Activated CD4-positive, alpha-beta T cell treated with anti-CD3 and anti-CD28 coated beads, Interleukin-2, amount 50 U/mL, for 1 hour (primary cell): ENCODE results near the gene APOBEC3H.

Source experiments
- DNase-seq: peaks from one replicate; pipeline ENCODE4 v3.0.0-alpha.2; 2020

Gene APOBEC3H

GRCh38 chr22:39138357-39138997, 41.4 kb downstream of the APOBEC3H start:
- no peak for DNase-seq

GRCh38 chr22:39139933-39140332, 42.9 kb downstream of the APOBEC3H start:
- DNase-seq: no peak

GRCh38 chr22:39142088-39142680, 45.1 kb downstream of the APOBEC3H start:
- DNase-seq: no peak

DNA sequence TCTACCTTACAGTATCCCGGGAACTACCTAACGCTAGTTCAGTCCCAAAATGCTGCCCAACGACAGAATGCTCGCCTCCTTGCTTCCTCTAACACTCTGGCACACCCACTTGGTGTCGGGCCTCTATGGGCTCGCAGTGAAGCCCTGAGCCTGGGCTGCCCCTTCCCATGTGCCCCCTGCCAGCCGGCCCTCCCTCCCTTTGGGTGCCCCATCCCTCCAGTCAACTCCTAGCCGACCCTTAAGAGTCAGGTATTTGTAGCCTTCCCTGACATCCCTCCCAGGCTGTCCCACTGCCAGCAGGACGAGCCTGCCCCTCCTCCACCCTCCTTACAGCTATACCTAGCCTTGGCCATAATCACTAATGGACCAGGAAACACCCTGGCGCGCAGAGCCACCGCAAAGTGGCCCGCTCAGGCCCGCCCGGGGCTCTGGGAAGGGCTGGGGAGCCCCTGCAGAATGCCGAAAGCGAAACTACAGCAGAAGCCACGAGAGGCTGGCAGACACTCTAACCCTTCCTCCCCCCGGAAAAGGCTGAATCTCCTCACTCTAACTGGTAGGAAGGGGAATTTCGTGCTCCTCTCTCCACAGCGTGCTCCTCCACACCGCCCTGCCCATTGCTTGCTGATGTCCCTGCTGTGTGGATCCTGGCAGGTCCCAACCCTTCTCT, 47.2 kb downstream of the APOBEC3H start:
- peak; percentile 47 for DNase-seq

GRCh38 chr22:39146256-39147101, 49.4 kb downstream of the APOBEC3H start:
- DNase-seq: no peak

GRCh38 chr22:39147335-39148025, 50.4 kb downstream of the APOBEC3H start:
- no peak for DNase-seq

- no peak for DNase-seq
Observed at GRCh38 chr22:39148026-39148726, 51.1 kb downstream of the APOBEC3H start.

DNA sequence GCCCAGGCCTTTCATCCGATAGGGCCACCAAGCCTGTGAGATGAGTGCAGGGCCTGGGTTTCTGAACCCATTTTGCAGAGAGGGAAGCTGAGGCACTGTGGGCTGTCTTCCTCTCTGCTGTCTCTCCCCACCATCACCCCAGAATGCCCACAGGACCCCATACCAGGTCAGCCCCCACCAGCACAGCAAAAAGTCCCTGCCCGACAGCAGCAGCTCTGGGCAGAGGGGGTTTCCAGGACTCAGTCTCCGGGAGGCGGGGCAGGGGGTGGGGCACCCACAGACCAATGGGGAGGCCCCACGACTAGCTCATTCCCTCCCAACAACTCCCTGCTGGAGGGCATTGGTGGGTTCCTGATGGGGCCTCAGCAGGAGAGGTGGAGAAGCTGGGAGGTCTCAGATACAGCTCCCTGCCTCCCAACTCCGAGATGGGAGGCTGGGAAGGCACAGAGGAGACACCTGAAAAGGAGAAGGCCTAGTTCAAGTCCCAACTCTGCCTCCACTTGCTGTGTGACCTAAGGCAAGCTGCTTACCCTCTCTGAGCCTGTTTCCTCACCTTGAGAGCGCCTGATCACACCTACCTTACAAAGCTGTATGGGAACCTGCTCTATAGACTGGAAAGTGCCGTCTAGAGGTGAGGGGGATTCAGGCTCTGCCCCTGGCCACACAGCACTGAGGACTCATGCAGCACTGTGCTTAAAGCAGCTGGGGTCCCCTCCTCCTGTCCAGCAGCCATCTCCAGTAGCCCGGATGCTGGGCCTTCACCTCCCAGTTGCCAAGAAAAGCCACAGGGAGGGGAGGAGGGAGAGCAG, 51.9 kb downstream of the APOBEC3H start:
- peak; percentile 67 for DNase-seq

GRCh38 chr22:39149915-39150847, 53.1 kb downstream of the APOBEC3H start:
- no peak for DNase-seq

- no peak for DNase-seq
Observed at GRCh38 chr22:39150848-39151215, 53.8 kb downstream of the APOBEC3H start.

DNA sequence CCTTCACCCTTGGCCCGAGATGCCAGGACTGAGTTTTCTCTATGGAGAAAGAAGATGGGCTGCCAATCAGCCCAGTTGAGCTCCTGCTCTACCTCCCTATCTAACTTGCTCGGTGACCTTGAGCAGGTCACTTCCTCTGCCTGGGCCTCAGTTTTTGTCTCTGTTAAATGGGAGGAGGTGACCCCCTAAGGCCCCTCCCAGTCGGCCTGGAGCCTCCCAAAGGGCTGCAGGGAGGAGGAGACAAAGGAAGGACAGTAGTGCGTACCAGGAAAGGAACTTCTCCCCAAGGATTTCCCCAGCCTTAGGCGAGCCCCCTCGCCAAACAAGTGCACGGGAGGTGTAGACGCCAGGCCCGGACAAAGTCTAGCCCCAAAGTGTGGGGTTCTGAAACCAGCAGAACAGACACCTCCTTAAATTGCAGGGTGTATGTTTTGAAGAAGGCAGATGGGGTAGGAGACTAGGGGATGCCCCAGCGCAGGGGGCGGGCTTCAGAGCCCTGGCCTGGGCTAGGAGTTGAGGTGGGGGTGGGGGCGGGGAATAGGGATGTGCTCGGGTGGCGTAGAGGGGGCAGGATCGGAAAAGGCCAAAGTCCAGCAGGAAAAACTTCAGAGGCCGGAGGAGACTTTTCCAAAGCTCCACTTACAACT, 54.4 kb downstream of the APOBEC3H start:
- no peak for DNase-seq

DNA sequence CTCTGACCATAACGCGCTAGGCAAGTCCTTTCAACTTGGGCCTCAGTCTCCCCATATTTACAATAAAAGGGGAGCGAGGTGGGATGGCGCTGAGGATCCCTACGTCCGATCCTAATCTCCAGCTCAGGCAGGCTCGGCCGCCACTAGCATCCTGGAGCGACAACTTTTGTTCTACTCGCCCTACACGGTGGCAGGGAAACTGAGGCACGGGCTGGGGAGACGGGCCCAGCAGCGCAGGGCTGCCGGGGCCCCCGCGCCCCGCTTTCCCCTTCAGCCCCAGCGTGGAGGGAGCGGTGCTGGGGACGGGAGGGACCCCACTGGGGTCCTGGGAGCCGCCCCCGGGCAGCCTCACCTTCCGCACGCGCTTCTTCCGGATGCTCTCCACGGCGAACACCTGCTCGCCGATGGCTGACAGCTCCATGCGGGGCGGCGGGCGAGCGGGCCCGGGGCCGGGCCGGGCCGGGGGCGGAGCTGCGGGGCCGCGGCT, 55.0 kb downstream of the APOBEC3H start:
- DNase-seq: no peak

DNA sequence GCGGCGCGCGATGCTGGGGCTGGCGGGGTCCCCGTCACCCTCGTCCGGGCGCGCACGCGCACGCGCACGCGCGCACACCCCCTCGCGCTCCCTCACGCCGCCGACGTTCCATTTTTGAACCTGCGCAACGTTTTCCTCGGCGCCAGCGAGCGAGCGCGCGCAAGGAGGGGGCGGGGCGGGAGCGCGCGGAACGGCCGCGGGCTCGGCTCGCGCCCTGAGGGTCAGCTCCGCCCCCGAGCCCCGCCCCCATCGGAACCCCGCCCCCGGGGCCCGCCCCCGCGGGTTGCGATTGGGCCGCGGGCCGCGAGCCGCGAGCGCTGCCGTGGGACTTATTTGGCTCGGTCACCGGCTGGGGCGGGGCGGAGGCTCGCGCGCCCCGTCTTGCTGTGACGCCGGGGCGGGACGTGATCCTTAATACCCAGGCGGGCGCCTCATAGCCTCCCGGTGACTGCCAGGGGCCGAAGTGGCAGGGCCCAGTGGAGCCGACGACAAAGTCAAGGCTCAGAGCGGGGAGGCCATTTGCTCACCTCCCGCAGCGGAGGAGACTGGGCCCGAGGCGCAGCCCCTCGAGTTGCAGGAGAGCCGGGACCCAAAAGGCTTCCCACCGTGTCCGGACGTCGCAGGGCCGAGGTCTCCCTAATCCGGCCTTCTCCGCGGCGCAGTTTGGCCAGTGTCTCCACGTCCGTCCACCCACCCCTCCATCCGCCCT, 55.6 kb downstream of the APOBEC3H start, which contains the start of gene CBX7:
CBX7 (minus strand) TSS at position 170 of the 709 bp plus-strand sequence. CDS start 236 bp downstream, outside the sequence.
- peak; percentile 88 for DNase-seq

DNA sequence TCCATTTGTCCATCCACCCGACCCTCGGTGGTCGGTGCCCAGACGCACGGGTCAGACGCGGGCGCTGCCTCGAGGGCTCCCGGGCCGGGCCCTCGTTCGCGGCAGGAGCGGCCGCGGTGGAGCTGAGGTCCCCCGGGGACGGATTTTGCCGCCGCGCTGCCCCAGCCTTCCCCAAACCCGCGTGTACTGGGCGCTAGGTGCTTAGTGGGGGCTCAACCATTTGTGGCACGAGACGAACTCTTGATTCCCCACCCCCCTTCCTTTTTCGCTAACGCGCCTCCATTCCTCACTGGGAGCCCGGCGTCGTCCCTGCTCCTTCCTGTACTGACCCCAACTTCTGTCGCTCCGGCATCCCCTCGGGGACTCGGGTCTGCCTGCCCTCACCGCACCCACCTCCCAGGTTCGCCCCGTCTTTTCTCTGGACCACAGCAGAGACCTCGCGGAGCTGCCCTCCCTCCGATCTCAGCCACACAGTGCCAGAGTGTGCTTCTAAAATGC, 56.2 kb downstream of the APOBEC3H start:
- DNase-seq: no peak
